Psoas muscle (tissue), 8 donors: ENCODE measurements around the gene SLC35A4. TPM values are rescaled to one million over a fixed set of nuclear protein-coding genes. Genes with fewer than 3 reads are reported as not detected.

Experiments used
- ATAC-seq, 4 donors: fragments of 200-7000 bp; cut with Tn5 transposase; one replicate each; pipeline ENCODE4 v1.9.1; 2020; ENCODE audit warnings: moderate library complexity in 3 of 4, mild to moderate bottlenecking in 2 of 4
- DNase-seq, 2 donors: peaks; one replicate each; pipeline ENCODE4 v3.0.0-alpha.2; 2020
- H3K27ac ChIP-seq: fragments of 200-600 bp; one replicate; pipeline ENCODE4 v1.8.0; 2022
- H3K27me3 ChIP-seq, 3 donors: fragments of 200-600 bp in 1 of 3; one replicate each; pipeline versions ENCODE4 v1.6.1 to v1.8.0; 2013 to 2022; ENCODE audit warnings: low read length in 2 of 3, mild to moderate bottlenecking in 2 of 3, moderate library complexity in 1 of 3; ENCODE audit not compliant: insufficient read depth in 3 of 3
- H3K36me3 ChIP-seq, 2 donors: fragments of 200-600 bp in 1 of 2; one replicate each; pipeline versions ENCODE4 v1.6.1 to v1.8.0; 2013 to 2022; ENCODE audit warnings: low read depth in 1 of 2, mild to moderate bottlenecking in 1 of 2, moderate library complexity in 1 of 2; ENCODE audit not compliant: insufficient read depth in 1 of 2
- H3K4me1 ChIP-seq: fragments of 200-600 bp; one replicate; pipeline ENCODE4 v1.8.0; 2022
- H3K4me3 ChIP-seq: fragments of 200-600 bp; one replicate; pipeline ENCODE4 v1.8.0; 2022; ENCODE audit warnings: mild to moderate bottlenecking
- H3K9me3 ChIP-seq: fragments of 200-600 bp; one replicate; pipeline ENCODE4 v1.8.0; 2022
- CTCF ChIP-seq: fragments of 200-600 bp; IDR thresholded peaks from one replicate; pipeline ENCODE4 v1.8.0; 2022; ENCODE audit warnings: antibody characterized with exemption
- WGBS, 3 donors: extraction: QIAGEN DNeasy Blood & Tissue Kit; methylation state at CpG; one replicate each; pipeline versions ENCODE4 v1.1.6 to v1.1.7; 2013; 5-methylcytosine and 5-hydroxymethylcytosine counted together
- intact Hi-C, 2 donors: fragments of 100-400 bp; cut with DNase I; formaldehyde crosslinking; loops; one replicate each; pipeline versions ENCODE4 v1.11.0 to v1.14.2; 2022
- polyA plus RNA-seq, 3 donors: library from polyadenylated mRNA; stranded (reverse); fragments of 200-250 nt; gene quantifications; one replicate each; pipeline ENCODE4 v1.2.3, GENCODE V29; 2013
- total RNA-seq, 4 donors: library from RNA; stranded (reverse); fragmentation: NEBNext Ultra II Directional in 2 of 4; extraction: Animal tissue kit (Norgen Biotek cat#: 25700) in 2 of 4; gene quantifications; one replicate each; pipeline versions ENCODE4 v1.2.1 to v1.2.4, GENCODE V29; 2021 to 2023
- donor health status: healthy with polysubstance abuse.
- donor health status: DM: no; HTN: no; CAD: no; lungs with moderate emphysema.
- donor health status: Bipolar disorder and iron deficiency.
- donor health status: healthy.
- donor health status: DM: yes; HTN: yes; CAD: no.
- donor health status: DM: no; HTN: no; CAD: no.
- donor health status: DM: no; HTN: no; CAD: no.
- donor health status: DM: yes; HTN: yes; CAD: no.

The SLC35A4 gene
- total and polyA plus RNA-seq, 7 donors = 49.9 to 149 (median 108) TPM

DNA sequence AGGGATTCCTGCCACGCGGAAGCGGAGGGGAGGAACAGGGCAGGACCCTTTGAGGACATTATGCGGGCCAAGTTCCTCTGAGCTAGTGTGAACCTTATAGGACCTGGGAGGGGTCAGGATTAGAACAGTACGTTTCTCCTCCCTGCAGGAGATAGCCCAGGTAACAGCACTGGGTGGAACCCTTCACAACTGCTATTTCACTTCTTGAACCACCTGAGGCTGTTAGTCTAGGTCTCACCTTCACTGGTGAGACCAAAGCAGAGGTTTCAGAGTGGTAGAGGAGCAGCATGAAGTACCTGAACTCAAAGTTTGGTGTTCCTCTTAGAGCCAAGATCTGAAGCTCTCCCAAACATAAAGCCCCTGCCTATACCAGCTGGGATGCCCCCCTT, 16.3 kb upstream of the SLC35A4 start:
- 0 to 4% (median 0%) methylated on average over 5 of the region's 5 CpGs for WGBS, 3 donors
- H3K27ac ChIP-seq = peak overlapping the region; percentile 98
- no peak for TF ChIP-seq CTCF
- peaks cover 43% of the 10 kb centered on the region for H3K4me1 ChIP-seq
- no peaks in the 10 kb centered on the region for H3K9me3 ChIP-seq
- no peaks in the 10 kb centered on the region for H3K27me3 ChIP-seq
- ATAC-seq (peak in 2 of 4 donors; percentile 53 to 68), DNase-seq (no peak)
- peaks cover 4 to 63% of the 10 kb centered on the region in 2 donors for H3K36me3 ChIP-seq
- peak overlapping the region; percentile 67 for H3K4me3 ChIP-seq
- intact Hi-C loops = no loop called here

- WGBS, 3 donors = 60 to 67% (median 60%) methylated on average over 7 of the region's 7 CpGs
- Histone ChIP-seq H3K27ac (peak overlapping the region; percentile 98), H3K9me3 (no peaks in the 10 kb centered on the region), H3K4me1 (peaks cover 43% of the 10 kb centered on the region), H3K4me3 (peak overlapping the region; percentile 23), H3K27me3 (no peaks in the 10 kb centered on the region), H3K36me3 (peaks cover 4 to 63% of the 10 kb centered on the region in 2 donors)
- intact Hi-C loops = no loop called here
- ATAC-seq (no peak), DNase-seq (no peak)
- no peak for TF ChIP-seq CTCF
These were observed 15.8 kb upstream of the SLC35A4 start for GRCh38 chr5:140548791-140549190.

- DNase-seq = peak; percentile 58 to 75
- peaks cover 4 to 56% of the 10 kb centered on the region in 2 donors for H3K36me3 ChIP-seq
- H3K27me3 ChIP-seq = no peaks in the 10 kb centered on the region
- TF ChIP-seq CTCF = no peak
- H3K4me1 ChIP-seq = peaks cover 43% of the 10 kb centered on the region
- WGBS, 3 donors = 26 to 44% (median 37%) methylated on average over 3 of the region's 3 CpGs
- H3K27ac ChIP-seq = peak overlapping the region; percentile 98
- peak; percentile 33 to 44 (median 44) for ATAC-seq
- H3K4me3 ChIP-seq = peak overlapping the region; percentile 23
- no peaks in the 10 kb centered on the region for H3K9me3 ChIP-seq
- intact Hi-C loops = no loop called here
These were observed 15.1 kb upstream of the SLC35A4 start for GRCh38 chr5:140549237-140550144.

DNA sequence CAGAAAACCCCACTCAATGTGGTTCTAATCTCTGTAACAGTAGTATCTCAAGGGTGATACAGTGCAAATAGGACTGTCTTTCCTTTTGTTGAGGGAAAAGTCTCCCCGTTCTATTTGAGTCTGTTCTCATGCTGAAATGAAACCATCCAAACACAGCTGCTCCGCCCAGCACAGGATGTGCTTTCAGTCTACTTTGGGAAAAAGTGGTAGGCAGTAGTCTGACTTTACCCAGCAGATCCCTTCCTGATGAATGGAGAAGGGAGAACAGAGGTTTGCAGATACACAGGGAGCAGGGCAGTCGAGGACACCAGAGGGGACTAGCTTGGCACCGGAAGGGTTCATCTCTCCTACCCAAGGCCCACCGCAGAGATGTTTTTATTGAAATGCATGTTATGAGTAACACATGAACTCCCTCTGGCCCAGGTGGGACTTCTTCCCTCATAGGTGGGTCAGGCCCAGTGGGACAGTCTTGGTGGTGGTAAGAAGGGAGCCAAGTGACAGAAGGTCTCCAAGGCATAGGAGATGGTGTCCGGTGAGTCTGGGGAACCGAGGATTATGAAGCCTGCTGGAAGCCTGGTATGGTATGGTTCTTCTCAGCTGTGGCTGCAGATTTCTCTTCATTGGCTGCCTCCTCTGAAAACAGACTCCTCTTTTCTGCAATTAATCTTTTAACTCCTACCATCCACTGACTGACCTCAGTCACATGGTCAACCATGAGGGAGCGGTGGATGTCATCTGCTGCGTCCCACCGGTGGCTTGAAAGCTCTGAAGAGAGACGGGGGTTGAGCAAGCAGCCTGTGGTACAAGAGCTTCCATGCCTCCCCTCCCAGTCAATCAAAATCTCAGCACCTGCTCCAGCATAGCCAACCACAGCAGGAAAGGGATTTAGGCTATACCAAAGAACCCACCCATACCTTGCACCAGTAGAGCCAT, 14.2 kb upstream of the SLC35A4 start:
- Histone ChIP-seq H3K36me3 (peaks cover 4 to 47% of the 10 kb centered on the region in 2 donors), H3K27me3 (no peaks in the 10 kb centered on the region), H3K4me3 (no peak overlapping the region), H3K4me1 (peaks cover 52% of the 10 kb centered on the region), H3K9me3 (no peaks in the 10 kb centered on the region), H3K27ac (peak overlapping the region; percentile 98)
- intact Hi-C loops = no loop called here
- no peak for DNase-seq
- TF ChIP-seq CTCF = no peak
- 73 to 81% (median 75%) methylated on average over 11 of the region's 11 CpGs for WGBS, 3 donors
- ATAC-seq = no peak
